ENCODE results near the gene HOXB5.

The HOXB5 gene

GRCh38 chr17:48596735-48597527 lies 3.4 kb upstream of the HOXB5 start:
- no peak for TF ChIP-seq CTCF (IDR thresholded peaks at IDR 0.05)
- TF ChIP-seq ZFX (IDR thresholded peaks at IDR 0.05; ENCODE audit: borderline replicate concordance), result no peak

GRCh38 chr17:48596000-48596734 lies 2.6 kb upstream of the HOXB5 start:
- H3K27ac ChIP-seq, result no peak overlapping the region
- no peak for TF ChIP-seq CTCF (IDR thresholded peaks at IDR 0.05)
- no peak for TF ChIP-seq ZFX (IDR thresholded peaks at IDR 0.05; ENCODE audit: borderline replicate concordance)

More at GRCh38 chr17:48596735-48597527, 3.4 kb upstream of the HOXB5 start:
- no peak overlapping the region for H3K27ac ChIP-seq

- H3K27ac ChIP-seq, result no peak overlapping the region
- TF ChIP-seq CTCF (IDR thresholded peaks at IDR 0.05) (no peak), ZFX (IDR thresholded peaks at IDR 0.05; ENCODE audit: borderline replicate concordance) (no peak)
Measured at GRCh38 chr17:48595278-48595999, 1.9 kb upstream of the HOXB5 start.

GRCh38 chr17:48594538-48595277 lies 1.1 kb upstream of the HOXB5 start:
- H3K27ac ChIP-seq, result no peak overlapping the region

GRCh38 chr17:48593840-48594537 lies 410 bp upstream of the HOXB5 start:
- TF ChIP-seq ZFX (IDR thresholded peaks at IDR 0.05; ENCODE audit: borderline replicate concordance) (no peak), CTCF (IDR thresholded peaks at IDR 0.05) (0 out of 2 replicates have a peak, but pooled peaks have one; percentile 16)
- H3K27ac ChIP-seq, result no peak overlapping the region

More at GRCh38 chr17:48594538-48595277, 1.1 kb upstream of the HOXB5 start:
- no peak for TF ChIP-seq CTCF (IDR thresholded peaks at IDR 0.05)
- no peak for TF ChIP-seq ZFX (IDR thresholded peaks at IDR 0.05; ENCODE audit: borderline replicate concordance)

- no peak for TF ChIP-seq ZFX (IDR thresholded peaks at IDR 0.05; ENCODE audit: borderline replicate concordance)
- no peak for TF ChIP-seq CTCF (IDR thresholded peaks at IDR 0.05)
- no peak overlapping the region for H3K27ac ChIP-seq
Measured at GRCh38 chr17:48592577-48592976, 1.0 kb downstream of the HOXB5 start.
